HepG2 (cell line): ENCODE results near the gene ADCY6.

ENCODE experiments used
- BHLHE40 ChIP-seq: IDR thresholded peaks from 2 replicates; pipeline ENCODE4 v1.6.1; 2011; ENCODE audit warnings: low read length, improper control_type of control experiment
- CEBPZ ChIP-seq: IDR thresholded peaks from 2 replicates; pipeline ENCODE4 v1.6.1; 2012; ENCODE audit warnings: low read length, improper control_type of control experiment
- CHD2 ChIP-seq: IDR thresholded peaks from 2 replicates; pipeline ENCODE4 v1.6.1; 2011; ENCODE audit warnings: low read depth, low read length, improper control_type of control experiment
- CTCF ChIP-seq: sonication (generic); formaldehyde crosslinking; IDR thresholded peaks from 2 replicates; pipeline ENCODE4 v1.5.0; 2020; ENCODE audit warnings: mild to moderate bottlenecking, missing genetic modification reagents, moderate library complexity
- ELF1 ChIP-seq: sonication (generic); formaldehyde crosslinking; IDR thresholded peaks from 2 replicates; pipeline ENCODE4 v1.4.0; 2020; ENCODE audit warnings: missing genetic modification reagents
- ETV6 ChIP-seq: sonication (generic); formaldehyde crosslinking; conservative IDR thresholded peaks from 2 replicates; pipeline ENCODE4 v1.4.0; 2020; ENCODE audit warnings: missing genetic modification reagents
- HMG20A ChIP-seq: IDR thresholded peaks from 2 replicates; pipeline ENCODE4 v1.6.1; 2016; ENCODE audit warnings: borderline replicate concordance
- ZFX ChIP-seq: sonication (generic); formaldehyde crosslinking; IDR thresholded peaks from 2 replicates; pipeline ENCODE4 v1.4.0; 2020; ENCODE audit warnings: mild to moderate bottlenecking, low read depth, missing genetic modification reagents, moderate library complexity

- no peak for TF ChIP-seq CHD2
- no peak for TF ChIP-seq CTCF (CRISPR knock-in tag)
- TF ChIP-seq ELF1 (CRISPR knock-in tag), result no peak
- no peak for TF ChIP-seq CEBPZ
- no peak for TF ChIP-seq ETV6 (CRISPR knock-in tag)
- TF ChIP-seq HMG20A (CRISPR knock-in tag), result no peak
- no peak for TF ChIP-seq ZFX
- no peak for TF ChIP-seq BHLHE40
Measured at GRCh38 chr12:48786591-48787544, 2.0 kb downstream of the ADCY6 start.
